HL-60 (cell line): ENCODE measurements around the gene HPSE.
"Not testable (repeated sequence)": the region's sequence is repeated elsewhere in the genome, so short reads cannot be mapped to it uniquely, and the experiment has no call there.

Source experiments
- DNase-seq, 2 experiments: peaks; one replicate each; pipeline ENCODE4 v3.0.0-alpha.2; 2010 to 2020; ENCODE audit warnings: low read depth in 1 of 2, low spot score in 1 of 2
- H3K27ac ChIP-seq: fragments of 250-450 bp; sonication (Bioruptor Pico); replicated peaks from 2 replicates; pipeline ENCODE4 v1.5.1; 2020; ENCODE audit warnings: mild to moderate bottlenecking, moderate library complexity
- H3K27me3 ChIP-seq: fragments of 250-450 bp; sonication (Bioruptor Pico); 2 replicates; pipeline ENCODE4 v1.5.1; 2021; ENCODE audit warnings: mild to moderate bottlenecking, moderate library complexity; ENCODE audit not compliant: insufficient read depth, poor library complexity, severe bottlenecking
- H3K4me3 ChIP-seq: replicated peaks from 2 replicates; pipeline ENCODE4 v1.5.1; 2011; ENCODE audit warnings: mild to moderate bottlenecking, control low read depth, low read length; ENCODE audit not compliant: insufficient read depth
- CTCF ChIP-seq: IDR thresholded peaks from one replicate; pipeline ENCODE4 v1.5.1; 2011; ENCODE audit warnings: low read length, control low read depth, inconsistent platforms; ENCODE audit not compliant: insufficient read depth
- GABPA ChIP-seq: IDR thresholded peaks from 2 replicates; pipeline ENCODE4 v1.6.1; 2012; ENCODE audit warnings: low read depth
- POLR2AphosphoS5 ChIP-seq: IDR thresholded peaks from 2 replicates; pipeline ENCODE4 v1.6.1; 2012; ENCODE audit warnings: low read depth
- REST ChIP-seq: IDR thresholded peaks from 2 replicates; pipeline ENCODE4 v1.6.1; 2012; ENCODE audit warnings: low read depth; ENCODE audit not compliant: insufficient replicate concordance
- SPI1 ChIP-seq: IDR thresholded peaks from 2 replicates; pipeline ENCODE4 v1.6.1; 2012; ENCODE audit warnings: low read depth, mild to moderate bottlenecking, borderline replicate concordance

The HPSE gene

GRCh38 chr4:83281307-83281706, 53.3 kb downstream of the HPSE start:
- TF ChIP-seq SPI1 (no peak), REST (no peak), GABPA (no peak), CTCF (no peak), POLR2AphosphoS5 (no peak)
- no peaks in the 10 kb centered on the region for H3K27me3 ChIP-seq
- peak overlapping the region; percentile 26 for H3K4me3 ChIP-seq
- peak overlapping the region; percentile 48 for H3K27ac ChIP-seq
- no peak for DNase-seq

- no peak overlapping the region for H3K4me3 ChIP-seq
- no peak for DNase-seq
- no peak overlapping the region; the same call in 1 of the 2 replicates for H3K27ac ChIP-seq
- H3K27me3 ChIP-seq, result no peaks in the 10 kb centered on the region
- no peak for TF ChIP-seq GABPA
- no peak for TF ChIP-seq REST
- TF ChIP-seq CTCF, result no peak
- no peak for TF ChIP-seq POLR2AphosphoS5
- TF ChIP-seq SPI1, result no peak; the same call in 1 of the 2 replicates
These were observed 58.2 kb downstream of the HPSE start for GRCh38 chr4:83276299-83277040.

GRCh38 chr4:83273926-83274325, 60.7 kb downstream of the HPSE start:
- H3K27ac ChIP-seq, H3K4me3 ChIP-seq, DNase-seq, H3K27me3 ChIP-seq: not testable (repeated sequence)

GRCh38 chr4:83272900-83273299, 61.7 kb downstream of the HPSE start:
- Histone ChIP-seq H3K27ac (peak overlapping the region; percentile 9), H3K4me3 (no peak overlapping the region), H3K27me3 (no peaks in the 10 kb centered on the region)
- no peak for TF ChIP-seq POLR2AphosphoS5
- TF ChIP-seq SPI1, result peak; percentile 52; the same call in 1 of the 2 replicates
- DNase-seq, result peak in 1 of 2 experiments; percentile 28

- H3K27ac ChIP-seq, result peak overlapping the region; percentile 88
- TF ChIP-seq POLR2AphosphoS5 (no peak), GABPA (no peak), REST (no peak), CTCF (no peak), SPI1 (no peak)
- H3K27me3 ChIP-seq, result no peaks in the 10 kb centered on the region
- H3K4me3 ChIP-seq, result no peak overlapping the region
- no peak for DNase-seq
These were observed 65.4 kb downstream of the HPSE start for GRCh38 chr4:83269256-83269655.
